NCI-H2107 treated with DMSO at 0.1 percent for 48 hours (cell line): ENCODE measurements around the gene CIZ1.

ENCODE experiments used
- DNase-seq: peaks from one replicate; lab custom pipeline; 2025; ENCODE audit not compliant: unreplicated experiment; lab: John Stamatoyannopoulos, UW

Gene CIZ1

DNA sequence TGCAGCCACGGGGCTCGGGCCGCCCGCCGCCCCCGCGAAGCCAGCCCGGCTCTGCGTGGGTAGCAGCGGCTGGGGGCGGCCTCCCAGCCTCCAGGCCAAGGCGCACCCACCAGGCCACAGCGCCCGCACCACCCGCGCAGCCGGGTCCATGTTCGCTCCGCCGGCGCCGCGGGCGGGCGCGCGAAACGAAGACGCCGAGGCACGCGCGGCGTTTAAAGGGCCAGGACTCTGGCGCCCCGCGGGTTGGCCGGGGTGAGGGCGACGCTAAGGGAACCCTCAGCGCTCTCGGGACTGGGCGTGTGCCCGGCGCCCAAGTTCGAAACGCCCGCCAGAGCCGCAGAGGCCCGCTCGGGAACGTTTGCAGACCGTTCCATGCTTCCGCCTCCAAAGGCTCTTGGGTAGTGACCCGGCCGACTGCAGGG lies 63.8 kb downstream of the CIZ1 start, which contains the start of gene PTGES2:
Gene PTGES2 (minus strand): TSS at position 162 of the 422 bp plus-strand sequence. CDS start 12 bp downstream, at position 150.
- no peak for DNase-seq

- no peak for DNase-seq
Observed at GRCh38 chr9:128125580-128126354, 65.6 kb downstream of the CIZ1 start.

DNA sequence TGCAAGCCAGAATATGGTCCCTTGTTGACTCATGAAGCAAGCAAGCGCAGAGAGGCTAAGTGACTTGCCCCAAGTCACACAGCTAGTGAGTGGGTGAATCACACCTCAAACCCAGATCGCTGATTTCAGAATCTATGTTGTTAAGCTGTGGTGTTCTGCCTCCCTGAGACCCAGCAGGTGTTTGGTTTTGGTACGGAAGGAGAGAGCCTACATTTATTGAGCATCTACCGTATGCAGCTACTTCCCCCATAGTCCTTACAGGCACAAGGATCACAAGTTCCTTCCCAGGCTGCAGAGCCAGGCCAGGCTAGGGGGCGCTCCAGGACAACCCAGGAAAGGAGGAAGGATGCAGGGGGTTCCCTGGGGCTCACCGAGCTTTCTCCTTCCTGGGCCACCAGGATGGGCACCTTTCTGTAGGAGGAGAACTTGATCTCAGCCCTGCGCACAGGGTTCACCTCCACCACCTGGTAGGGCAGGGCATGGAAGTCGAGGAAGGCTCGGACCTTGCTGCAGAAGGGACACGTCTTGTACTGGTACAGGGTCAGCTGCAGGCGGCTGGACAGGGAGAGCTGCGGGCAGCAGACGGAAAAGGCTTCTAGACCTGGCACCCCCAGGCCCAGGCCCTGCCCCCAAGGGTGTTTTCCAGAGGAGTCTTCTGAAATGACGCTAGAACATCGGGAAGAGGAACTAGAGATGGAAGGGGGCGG lies 66.3 kb downstream of the CIZ1 start:
- DNase-seq = peak; percentile 9

DNA sequence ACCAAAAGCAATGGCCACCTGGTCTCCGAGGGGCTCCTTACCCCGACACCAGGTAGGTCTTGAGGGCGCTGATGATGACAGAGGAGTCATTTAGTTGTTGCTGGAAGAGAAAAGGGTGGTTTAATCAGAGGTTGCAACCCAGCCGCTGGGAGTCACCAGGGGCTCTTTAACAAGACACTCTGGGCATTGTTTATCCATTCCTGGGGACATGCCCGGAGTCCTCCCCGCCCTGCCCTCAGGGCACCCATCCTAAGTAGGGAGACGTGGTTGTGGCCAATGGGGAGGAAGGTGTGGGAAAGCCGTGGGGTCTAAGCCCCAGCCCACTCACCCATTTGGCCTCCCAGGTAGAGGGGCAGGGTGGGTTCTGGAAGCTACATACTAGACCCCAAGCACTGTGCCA lies 66.9 kb downstream of the CIZ1 start:
- DNase-seq = no peak

- DNase-seq = no peak
Observed at GRCh38 chr9:128123451-128124080, 67.8 kb downstream of the CIZ1 start.

DNA sequence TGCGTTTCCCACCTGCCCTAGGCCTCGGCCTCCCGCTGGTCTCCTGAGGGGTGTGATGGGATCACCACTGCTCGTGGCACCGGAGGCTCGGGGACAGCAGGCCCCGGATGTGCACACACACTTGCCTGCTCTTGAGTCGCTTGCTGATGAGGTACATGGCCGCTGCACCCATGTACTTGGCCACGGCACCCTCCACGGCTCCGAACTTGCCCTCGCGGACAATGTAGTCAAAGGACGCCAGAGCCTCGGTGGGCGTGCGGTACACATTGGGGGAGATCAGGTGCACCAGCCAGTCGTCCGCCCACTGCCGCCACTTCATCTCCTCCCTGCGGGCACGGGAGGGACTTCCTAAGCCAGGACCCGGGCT lies 68.6 kb downstream of the CIZ1 start:
- DNase-seq = no peak

GRCh38 chr9:128121924-128122808 lies 69.2 kb downstream of the CIZ1 start:
- DNase-seq = no peak

DNA sequence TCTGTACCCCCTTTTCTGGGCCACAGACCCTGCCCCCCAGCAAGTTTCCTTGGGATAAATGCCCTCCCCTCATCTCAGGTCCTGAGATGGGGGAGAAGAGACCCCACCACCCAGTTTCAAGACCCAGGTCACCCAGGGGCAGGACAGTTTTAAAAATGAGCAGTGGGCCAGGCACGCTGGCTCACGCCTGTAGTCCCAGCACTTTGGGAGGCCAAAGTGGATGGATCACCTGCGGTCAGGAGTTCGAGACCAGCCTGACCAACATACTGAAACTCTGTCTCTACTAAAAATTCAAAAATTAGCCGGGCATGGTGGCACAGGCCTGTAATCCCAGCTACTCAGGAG lies 69.9 kb downstream of the CIZ1 start:
- DNase-seq = no peak

- DNase-seq = no peak
Observed at GRCh38 chr9:128120741-128121465, 70.5 kb downstream of the CIZ1 start.

DNA sequence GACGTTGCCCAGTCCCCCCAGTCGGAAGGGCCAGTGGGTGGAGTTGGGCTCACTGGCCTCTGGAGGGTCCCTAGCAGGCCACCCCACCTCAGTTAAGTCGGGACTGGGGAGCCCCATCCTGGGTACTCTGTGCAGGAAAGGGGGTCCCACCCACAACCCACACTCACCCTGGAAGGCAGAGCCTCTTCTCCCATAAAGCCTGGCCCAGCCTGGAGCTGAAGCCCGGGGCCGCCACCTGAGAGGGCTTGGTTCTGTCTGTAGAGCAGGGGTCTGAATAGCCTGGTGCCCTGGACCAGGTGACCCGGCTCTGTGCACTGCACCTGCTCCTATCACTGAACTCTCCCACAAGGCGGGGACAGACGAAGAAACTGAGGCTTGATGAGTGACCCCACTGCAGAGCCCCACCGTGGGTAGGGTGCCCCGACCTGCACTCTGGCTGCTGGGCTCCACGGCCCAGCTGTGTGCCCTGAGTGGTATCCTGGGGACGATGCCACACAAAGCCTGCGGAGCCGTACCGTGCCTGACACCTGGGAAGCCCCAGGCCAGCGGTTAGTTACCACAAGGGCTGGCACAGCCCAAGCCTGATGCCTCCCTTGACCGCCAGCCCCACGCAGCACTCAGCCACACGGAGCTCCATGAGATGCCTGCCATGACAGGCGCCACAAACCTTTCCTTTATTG lies 71.2 kb downstream of the CIZ1 start:
- DNase-seq = no peak

DNA sequence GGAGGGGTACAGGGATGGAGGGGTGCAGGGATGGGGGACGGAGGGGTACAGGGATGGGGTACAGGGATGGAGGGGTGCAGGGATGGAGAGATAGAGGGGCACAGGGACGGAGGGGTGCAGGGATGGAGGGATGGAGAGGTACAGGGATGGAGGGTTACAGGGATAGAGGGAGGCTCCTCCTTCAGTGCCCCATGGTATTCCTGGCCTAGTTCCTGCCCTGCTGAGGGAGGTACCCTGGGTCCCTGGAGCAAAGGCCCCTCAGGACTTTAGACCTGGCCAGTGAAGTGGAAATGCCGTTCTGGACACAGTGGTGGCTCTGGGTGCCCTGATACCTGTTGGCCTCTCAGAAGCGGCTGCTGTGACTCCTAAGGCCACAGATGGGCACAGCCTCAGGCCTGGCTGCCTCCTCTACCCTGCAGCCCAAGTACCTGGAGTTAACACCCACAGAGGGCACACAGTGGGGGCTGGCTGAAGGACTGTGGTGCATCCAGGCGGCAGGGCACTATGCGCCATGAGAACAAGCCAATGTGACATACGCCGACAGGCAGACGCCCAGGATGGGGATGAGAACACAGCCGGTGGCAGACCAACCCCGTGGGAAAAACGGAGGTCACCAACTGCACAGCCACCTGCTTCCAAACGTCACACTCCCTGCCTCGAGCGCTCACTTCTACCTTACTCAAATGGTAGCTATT lies 72.3 kb downstream of the CIZ1 start:
- DNase-seq = no peak

DNA sequence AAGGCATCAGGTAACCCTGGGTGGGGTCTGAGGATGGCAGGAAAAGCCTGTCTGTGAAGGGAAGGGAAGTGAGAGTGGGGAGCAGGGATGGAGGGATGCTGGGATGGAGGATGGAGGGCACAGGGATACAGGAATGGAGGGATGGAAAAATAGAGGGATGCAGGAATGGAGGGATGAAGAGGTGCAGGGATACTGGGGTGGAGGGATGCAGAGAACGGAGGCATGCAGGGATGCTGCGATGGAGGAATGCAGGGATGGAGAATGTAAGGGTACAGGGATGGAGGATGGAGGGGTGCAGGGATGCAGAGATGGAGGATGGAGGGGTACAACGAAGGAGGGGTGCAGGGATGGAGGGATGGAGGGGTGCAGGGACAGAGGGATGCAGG lies 72.9 kb downstream of the CIZ1 start:
- no peak for DNase-seq

GRCh38 chr9:128117613-128118471 lies 73.5 kb downstream of the CIZ1 start:
- peak; percentile 76 for DNase-seq

GRCh38 chr9:128116104-128117083 lies 75.0 kb downstream of the CIZ1 start:
- no peak for DNase-seq
